Vagina (tissue), 2 donors: ENCODE data around the gene TTC7B. TPM values are rescaled to one million over a fixed set of nuclear protein-coding genes. Genes with fewer than 3 reads are reported as not detected.

Source experiments
- DNase-seq, 2 donors: peaks; one replicate each; pipeline ENCODE4 v3.0.0-alpha.2; 2017; ENCODE audit errors: extremely low spot score in 2 of 2
- H3K27ac ChIP-seq: fragments of 200-600 bp; sonication (generic); one replicate; pipeline ENCODE4 v1.5.1; 2019
- H3K27me3 ChIP-seq: fragments of 200-600 bp; sonication (generic); one replicate; pipeline ENCODE4 v1.5.1; 2019
- H3K36me3 ChIP-seq, 2 donors: fragments of 200-600 bp; sonication (generic); one replicate each; pipeline ENCODE4 v1.5.1; 2017 to 2019
- H3K4me1 ChIP-seq: fragments of 200-600 bp; sonication (generic); one replicate; pipeline ENCODE4 v1.5.1; 2019
- H3K4me3 ChIP-seq, 2 donors: fragments of 200-600 bp; sonication (generic); 1 replicate in 1 of 2; 2 replicates in 1 of 2; pipeline ENCODE4 v1.5.1; 2016 to 2019
- H3K9me3 ChIP-seq: fragments of 200-600 bp; sonication (generic); one replicate; pipeline ENCODE4 v1.5.1; 2019
- CTCF ChIP-seq, 3 experiments: fragments of 450-650 bp in 2 of 3; fragments of 200-600 bp in 1 of 3; sonication (generic) in 1 of 3; IDR thresholded peaks; one replicate each; pipeline ENCODE4 v1.5.1; 2017 to 2019; ENCODE audit warnings: antibody characterized with exemption in 3 of 3, mild to moderate bottlenecking in 2 of 3, moderate library complexity in 2 of 3
- POLR2A ChIP-seq, 2 donors: fragments of 450-650 bp; IDR thresholded peaks; one replicate each; pipeline ENCODE4 v1.6.1; 2017; ENCODE audit warnings: antibody characterized with exemption in 2 of 2, mild to moderate bottlenecking in 2 of 2, moderate library complexity in 2 of 2
- POLR2AphosphoS5 ChIP-seq, 2 donors: sonication (generic); formaldehyde crosslinking; IDR thresholded peaks; one replicate each; pipeline ENCODE4 v1.9.0; 2017; ENCODE audit warnings: antibody characterized with exemption in 2 of 2, mild to moderate bottlenecking in 2 of 2, low read depth in 1 of 2; ENCODE audit not compliant: insufficient read depth in 1 of 2
- intact Hi-C: fragments of 100-400 bp; cut with DNase I; formaldehyde crosslinking; loops from one replicate; pipeline ENCODE4 v1.15.1; 2023
- total RNA-seq: library from RNA; depleted of rRNA; stranded (reverse); fragments of >200 nt; gene quantifications from one replicate; pipeline ENCODE4 v1.2.3, GENCODE V29; 2016

The TTC7B gene
- total RNA-seq, 1 donor from 2014 or later, result 56.0 TPM

GRCh38 chr14:90613453-90613852, 202.8 kb downstream of the TTC7B start:
- Histone ChIP-seq H3K27ac (no peak overlapping the region), H3K36me3 (no peaks in the 10 kb centered on the region), H3K27me3 (no peaks in the 10 kb centered on the region), H3K4me1 (peaks cover 15% of the 10 kb centered on the region), H3K4me3 (no peak overlapping the region), H3K9me3 (no peaks in the 10 kb centered on the region)
- intact Hi-C loops, result no loop called here
- TF ChIP-seq POLR2AphosphoS5 (IDR thresholded peaks at IDR 0.05; ENCODE audit: insufficient read depth in 1 of 2, low read depth in 1 of 2) (no peak), POLR2A (IDR thresholded peaks at IDR 0.05) (no peak), CTCF (IDR thresholded peaks at IDR 0.05) (no peak)
- peak in 1 of 2 donors; percentile 71 for DNase-seq

GRCh38 chr14:90612801-90613200, 203.4 kb downstream of the TTC7B start:
- H3K9me3 ChIP-seq, result no peaks in the 10 kb centered on the region
- H3K36me3 ChIP-seq, result no peaks in the 10 kb centered on the region
- H3K4me3 ChIP-seq, result no peak overlapping the region
- H3K27me3 ChIP-seq, result no peaks in the 10 kb centered on the region
- DNase-seq, result no peak
- intact Hi-C loops, result no loop called here
- peaks cover 15% of the 10 kb centered on the region for H3K4me1 ChIP-seq
- TF ChIP-seq POLR2A (IDR thresholded peaks at IDR 0.05) (no peak), CTCF (IDR thresholded peaks at IDR 0.05) (no peak), POLR2AphosphoS5 (IDR thresholded peaks at IDR 0.05; ENCODE audit: insufficient read depth in 1 of 2, low read depth in 1 of 2) (no peak)
- H3K27ac ChIP-seq, result no peak overlapping the region

GRCh38 chr14:90611936-90612335, 204.3 kb downstream of the TTC7B start:
- Histone ChIP-seq H3K9me3 (no peaks in the 10 kb centered on the region), H3K4me1 (peaks cover 15% of the 10 kb centered on the region), H3K36me3 (no peaks in the 10 kb centered on the region), H3K27ac (peak overlapping the region; percentile 37), H3K4me3 (no peak overlapping the region), H3K27me3 (no peaks in the 10 kb centered on the region)
- intact Hi-C loops, result no loop called here
- TF ChIP-seq POLR2A (IDR thresholded peaks at IDR 0.05) (no peak), POLR2AphosphoS5 (IDR thresholded peaks at IDR 0.05; ENCODE audit: insufficient read depth in 1 of 2, low read depth in 1 of 2) (no peak), CTCF (IDR thresholded peaks at IDR 0.05) (no peak)
- no peak for DNase-seq

- H3K9me3 ChIP-seq, result no peaks in the 10 kb centered on the region
- H3K27ac ChIP-seq, result no peak overlapping the region
- no peak for TF ChIP-seq POLR2A (IDR thresholded peaks at IDR 0.05)
- no peak for TF ChIP-seq CTCF (IDR thresholded peaks at IDR 0.05)
- TF ChIP-seq POLR2AphosphoS5 (IDR thresholded peaks at IDR 0.05; ENCODE audit: insufficient read depth in 1 of 2, low read depth in 1 of 2), result no peak
- no peaks in the 10 kb centered on the region for H3K27me3 ChIP-seq
- H3K4me3 ChIP-seq, result no peak overlapping the region
- intact Hi-C loops, result no loop called here
- H3K4me1 ChIP-seq, result peaks cover 15% of the 10 kb centered on the region
- no peaks in the 10 kb centered on the region for H3K36me3 ChIP-seq
- DNase-seq, result no peak
Observed at GRCh38 chr14:90611501-90611900, 204.7 kb downstream of the TTC7B start.

- Histone ChIP-seq H3K4me3 (no peak overlapping the region), H3K27ac (no peak overlapping the region), H3K9me3 (no peaks in the 10 kb centered on the region), H3K36me3 (no peaks in the 10 kb centered on the region), H3K4me1 (peaks cover 15% of the 10 kb centered on the region), H3K27me3 (no peaks in the 10 kb centered on the region)
- intact Hi-C loops, result no loop called here
- TF ChIP-seq POLR2A (IDR thresholded peaks at IDR 0.05) (no peak), CTCF (IDR thresholded peaks at IDR 0.05) (no peak), POLR2AphosphoS5 (IDR thresholded peaks at IDR 0.05; ENCODE audit: insufficient read depth in 1 of 2, low read depth in 1 of 2) (no peak)
- DNase-seq, result no peak
Observed at GRCh38 chr14:90610346-90611040, 205.7 kb downstream of the TTC7B start.
